ENCODE results near the gene TNNC1. TPM values are rescaled to one million over a fixed set of nuclear protein-coding genes. Genes with fewer than 3 reads are reported as not detected.

Gene TNNC1
- total and polyA plus RNA-seq, 10 donors = 0.74 to 5.8 (median 1.9) TPM

GRCh38 chr3:52487788-52488691, 34.2 kb upstream of the TNNC1 start:
- intact Hi-C loops (cut with DNase I; ENCODE audit: low total_unique reads) = no loop called here
- peak in 1 of 3 donors; percentile 34 for TF ChIP-seq POLR2AphosphoS5 (IDR thresholded peaks at IDR 0.05)
- TF ChIP-seq CTCF (IDR thresholded peaks at IDR 0.05 in 8 of 11, conservative IDR thresholded peaks at IDR 0.05 in 3 of 11) = no peak
- Histone ChIP-seq H3K36me3 (peaks cover 0 to 99% (median 78%) of the 10 kb centered on the region in 6 donors), H3K27me3 (replicated peaks in 1 of 7) (no peaks in the 10 kb centered on the region), H3K27ac (no peak overlapping the region), H3K9me3 (no peaks in the 10 kb centered on the region), H3K4me3 (no peak overlapping the region), H3K4me1 (peaks cover 11 to 77% (median 42%) of the 10 kb centered on the region in 6 donors)
- DNase-seq = peak; percentile 73
- 96 to 97% (median 97%) methylated on average over 46 to 59 of the region's 59 CpGs for WGBS, 5 donors

GRCh38 chr3:52487050-52487787, 33.4 kb upstream of the TNNC1 start:
- intact Hi-C loops (cut with DNase I; ENCODE audit: low total_unique reads) = no loop called here
- no peak for TF ChIP-seq CTCF (IDR thresholded peaks at IDR 0.05 in 8 of 11, conservative IDR thresholded peaks at IDR 0.05 in 3 of 11)
- TF ChIP-seq POLR2AphosphoS5 (IDR thresholded peaks at IDR 0.05) = peak in 2 of 3 donors; percentile 25 to 33
- no peak overlapping the region for H3K27ac ChIP-seq
- H3K9me3 ChIP-seq = no peaks in the 10 kb centered on the region
- peaks cover 0 to 99% (median 79%) of the 10 kb centered on the region in 6 donors for H3K36me3 ChIP-seq
- H3K4me1 ChIP-seq = peaks cover 6 to 69% (median 37%) of the 10 kb centered on the region in 6 donors
- WGBS, 5 donors = 86 to 92% (median 89%) methylated on average over 30 to 31 of the region's 31 CpGs
- H3K4me3 ChIP-seq = no peak overlapping the region
- H3K27me3 ChIP-seq (replicated peaks in 1 of 7) = no peaks in the 10 kb centered on the region
- peak; percentile 64 for DNase-seq

- Histone ChIP-seq H3K9me3 (no peaks in the 10 kb centered on the region), H3K4me1 (peaks cover 0 to 55% (median 15%) of the 10 kb centered on the region in 6 donors), H3K4me3 (no peak overlapping the region), H3K27ac (no peak overlapping the region), H3K36me3 (peaks cover 0 to 99% (median 81%) of the 10 kb centered on the region in 6 donors), H3K27me3 (replicated peaks in 1 of 7) (no peaks in the 10 kb centered on the region)
- intact Hi-C loops (cut with DNase I; ENCODE audit: low total_unique reads) = no loop called here
- 70 to 84% (median 73%) methylated on average over 10 of the region's 10 CpGs for WGBS, 5 donors
- TF ChIP-seq POLR2AphosphoS5 (IDR thresholded peaks at IDR 0.05) = no peak
- DNase-seq = no peak
These were observed 31.0 kb upstream of the TNNC1 start for GRCh38 chr3:52484680-52485461.

GRCh38 chr3:52483577-52484381, 29.9 kb upstream of the TNNC1 start:
- no peak overlapping the region for H3K4me3 ChIP-seq
- intact Hi-C loops (cut with DNase I; ENCODE audit: low total_unique reads) = no loop called here
- WGBS, 5 donors = 75 to 85% (median 76%) methylated on average over 13 of the region's 13 CpGs
- DNase-seq = no peak
- H3K36me3 ChIP-seq = peaks cover 0 to 99% (median 81%) of the 10 kb centered on the region in 6 donors
- no peaks in the 10 kb centered on the region for H3K27me3 ChIP-seq (replicated peaks in 1 of 7)
- peak overlapping the region in 1 of 8 donors; percentile 26 for H3K27ac ChIP-seq
- no peak for TF ChIP-seq CTCF (IDR thresholded peaks at IDR 0.05 in 8 of 11, conservative IDR thresholded peaks at IDR 0.05 in 3 of 11)
- TF ChIP-seq POLR2A (IDR thresholded peaks at IDR 0.05) = no peak
- peak in 2 of 3 donors; percentile 8 to 41 for TF ChIP-seq POLR2AphosphoS5 (IDR thresholded peaks at IDR 0.05)
- H3K4me1 ChIP-seq = peaks cover 0 to 48% (median 12%) of the 10 kb centered on the region in 6 donors
- no peaks in the 10 kb centered on the region for H3K9me3 ChIP-seq

Measured in spleen (tissue), 11 donors.